Measurements from ENCODE around the gene ZNF217. TPM values are rescaled to one million over a fixed set of nuclear protein-coding genes. Genes with fewer than 3 reads are reported as not detected.

ZNF217 gene
- total and polyA plus RNA-seq, 2 of the 8 experiments (the other 6 are each of a cell fraction or from before 2014, with no cell fraction given): 15.3 to 87.9 TPM

DNA sequence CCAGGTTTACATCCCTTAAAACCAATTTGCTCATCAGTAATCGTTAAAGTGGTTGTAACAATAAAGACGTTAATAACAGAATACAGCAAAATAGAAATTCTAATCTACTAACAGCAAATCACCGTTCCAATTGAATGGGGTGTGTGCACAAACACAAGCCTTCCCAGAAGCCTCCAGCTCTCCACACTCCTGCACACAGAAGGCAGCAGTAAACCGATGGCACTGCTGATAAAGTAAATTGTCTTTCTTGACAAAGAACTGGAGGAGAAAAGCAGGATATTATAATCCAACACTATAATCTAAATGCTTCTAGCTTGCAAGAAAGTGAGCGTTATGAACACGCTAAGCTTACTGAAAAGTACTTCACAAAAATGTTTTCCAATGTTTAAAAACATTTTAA lies 7.0 kb downstream of the ZNF217 start (continued):
- TF ChIP-seq, protein P1, sequence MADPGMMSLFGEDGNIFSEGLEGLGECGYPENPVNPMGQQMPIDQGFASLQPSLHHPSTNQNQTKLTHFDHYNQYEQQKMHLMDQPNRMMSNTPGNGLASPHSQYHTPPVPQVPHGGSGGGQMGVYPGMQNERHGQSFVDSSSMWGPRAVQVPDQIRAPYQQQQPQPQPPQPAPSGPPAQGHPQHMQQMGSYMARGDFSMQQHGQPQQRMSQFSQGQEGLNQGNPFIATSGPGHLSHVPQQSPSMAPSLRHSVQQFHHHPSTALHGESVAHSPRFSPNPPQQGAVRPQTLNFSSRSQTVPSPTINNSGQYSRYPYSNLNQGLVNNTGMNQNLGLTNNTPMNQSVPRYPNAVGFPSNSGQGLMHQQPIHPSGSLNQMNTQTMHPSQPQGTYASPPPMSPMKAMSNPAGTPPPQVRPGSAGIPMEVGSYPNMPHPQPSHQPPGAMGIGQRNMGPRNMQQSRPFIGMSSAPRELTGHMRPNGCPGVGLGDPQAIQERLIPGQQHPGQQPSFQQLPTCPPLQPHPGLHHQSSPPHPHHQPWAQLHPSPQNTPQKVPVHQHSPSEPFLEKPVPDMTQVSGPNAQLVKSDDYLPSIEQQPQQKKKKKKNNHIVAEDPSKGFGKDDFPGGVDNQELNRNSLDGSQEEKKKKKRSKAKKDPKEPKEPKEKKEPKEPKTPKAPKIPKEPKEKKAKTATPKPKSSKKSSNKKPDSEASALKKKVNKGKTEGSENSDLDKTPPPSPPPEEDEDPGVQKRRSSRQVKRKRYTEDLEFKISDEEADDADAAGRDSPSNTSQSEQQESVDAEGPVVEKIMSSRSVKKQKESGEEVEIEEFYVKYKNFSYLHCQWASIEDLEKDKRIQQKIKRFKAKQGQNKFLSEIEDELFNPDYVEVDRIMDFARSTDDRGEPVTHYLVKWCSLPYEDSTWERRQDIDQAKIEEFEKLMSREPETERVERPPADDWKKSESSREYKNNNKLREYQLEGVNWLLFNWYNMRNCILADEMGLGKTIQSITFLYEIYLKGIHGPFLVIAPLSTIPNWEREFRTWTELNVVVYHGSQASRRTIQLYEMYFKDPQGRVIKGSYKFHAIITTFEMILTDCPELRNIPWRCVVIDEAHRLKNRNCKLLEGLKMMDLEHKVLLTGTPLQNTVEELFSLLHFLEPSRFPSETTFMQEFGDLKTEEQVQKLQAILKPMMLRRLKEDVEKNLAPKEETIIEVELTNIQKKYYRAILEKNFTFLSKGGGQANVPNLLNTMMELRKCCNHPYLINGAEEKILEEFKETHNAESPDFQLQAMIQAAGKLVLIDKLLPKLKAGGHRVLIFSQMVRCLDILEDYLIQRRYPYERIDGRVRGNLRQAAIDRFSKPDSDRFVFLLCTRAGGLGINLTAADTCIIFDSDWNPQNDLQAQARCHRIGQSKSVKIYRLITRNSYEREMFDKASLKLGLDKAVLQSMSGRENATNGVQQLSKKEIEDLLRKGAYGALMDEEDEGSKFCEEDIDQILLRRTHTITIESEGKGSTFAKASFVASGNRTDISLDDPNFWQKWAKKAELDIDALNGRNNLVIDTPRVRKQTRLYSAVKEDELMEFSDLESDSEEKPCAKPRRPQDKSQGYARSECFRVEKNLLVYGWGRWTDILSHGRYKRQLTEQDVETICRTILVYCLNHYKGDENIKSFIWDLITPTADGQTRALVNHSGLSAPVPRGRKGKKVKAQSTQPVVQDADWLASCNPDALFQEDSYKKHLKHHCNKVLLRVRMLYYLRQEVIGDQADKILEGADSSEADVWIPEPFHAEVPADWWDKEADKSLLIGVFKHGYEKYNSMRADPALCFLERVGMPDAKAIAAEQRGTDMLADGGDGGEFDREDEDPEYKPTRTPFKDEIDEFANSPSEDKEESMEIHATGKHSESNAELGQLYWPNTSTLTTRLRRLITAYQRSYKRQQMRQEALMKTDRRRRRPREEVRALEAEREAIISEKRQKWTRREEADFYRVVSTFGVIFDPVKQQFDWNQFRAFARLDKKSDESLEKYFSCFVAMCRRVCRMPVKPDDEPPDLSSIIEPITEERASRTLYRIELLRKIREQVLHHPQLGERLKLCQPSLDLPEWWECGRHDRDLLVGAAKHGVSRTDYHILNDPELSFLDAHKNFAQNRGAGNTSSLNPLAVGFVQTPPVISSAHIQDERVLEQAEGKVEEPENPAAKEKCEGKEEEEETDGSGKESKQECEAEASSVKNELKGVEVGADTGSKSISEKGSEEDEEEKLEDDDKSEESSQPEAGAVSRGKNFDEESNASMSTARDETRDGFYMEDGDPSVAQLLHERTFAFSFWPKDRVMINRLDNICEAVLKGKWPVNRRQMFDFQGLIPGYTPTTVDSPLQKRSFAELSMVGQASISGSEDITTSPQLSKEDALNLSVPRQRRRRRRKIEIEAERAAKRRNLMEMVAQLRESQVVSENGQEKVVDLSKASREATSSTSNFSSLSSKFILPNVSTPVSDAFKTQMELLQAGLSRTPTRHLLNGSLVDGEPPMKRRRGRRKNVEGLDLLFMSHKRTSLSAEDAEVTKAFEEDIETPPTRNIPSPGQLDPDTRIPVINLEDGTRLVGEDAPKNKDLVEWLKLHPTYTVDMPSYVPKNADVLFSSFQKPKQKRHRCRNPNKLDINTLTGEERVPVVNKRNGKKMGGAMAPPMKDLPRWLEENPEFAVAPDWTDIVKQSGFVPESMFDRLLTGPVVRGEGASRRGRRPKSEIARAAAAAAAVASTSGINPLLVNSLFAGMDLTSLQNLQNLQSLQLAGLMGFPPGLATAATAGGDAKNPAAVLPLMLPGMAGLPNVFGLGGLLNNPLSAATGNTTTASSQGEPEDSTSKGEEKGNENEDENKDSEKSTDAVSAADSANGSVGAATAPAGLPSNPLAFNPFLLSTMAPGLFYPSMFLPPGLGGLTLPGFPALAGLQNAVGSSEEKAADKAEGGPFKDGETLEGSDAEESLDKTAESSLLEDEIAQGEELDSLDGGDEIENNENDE (IDR thresholded peaks at IDR 0.05; ENCODE audit: insufficient replicate concordance, low read length): no peak
- no peak for TF ChIP-seq KDM1A (IDR thresholded peaks at IDR 0.05; ENCODE audit: borderline replicate concordance, low read length)

All from H1 (cell line).